Transverse colon (tissue), 4 donors: ENCODE measurements around the gene SLC8A3. TPM values are rescaled to one million over a fixed set of nuclear protein-coding genes. Genes with fewer than 3 reads are reported as not detected.
A peak's percentile ranks its signal among the peaks of the same experiment; 100 is the strongest.

Experiments
- DNase-seq: peaks from one replicate; pipeline ENCODE4 v3.0.0-alpha.2; 2019
- H3K27ac ChIP-seq, 4 donors: fragments of 200-600 bp; sonication (generic); 2 replicates each; pipeline ENCODE4 v1.5.1; 2016 to 2018; ENCODE audit warnings: inconsistent platforms in 4 of 4
- H3K27me3 ChIP-seq: fragments of 200-600 bp; sonication (generic); 2 replicates; pipeline ENCODE4 v1.5.1; 2017; ENCODE audit warnings: inconsistent platforms
- H3K36me3 ChIP-seq, 4 donors: fragments of 200-600 bp; sonication (generic); 2 replicates each; pipeline ENCODE4 v1.5.1; 2017 to 2019; ENCODE audit warnings: inconsistent platforms in 4 of 4
- H3K4me1 ChIP-seq, 4 donors: fragments of 200-600 bp; sonication (generic); 2 replicates each; pipeline ENCODE4 v1.5.1; 2017 to 2020; ENCODE audit warnings: inconsistent platforms in 4 of 4
- H3K4me3 ChIP-seq, 4 donors: fragments of 200-600 bp; sonication (generic); 1 replicate in 1 of 4; 2 replicates in 3 of 4; pipeline versions ENCODE4 v1.5.1 to v1.6.1; 2017 to 2019; ENCODE audit warnings: inconsistent platforms in 4 of 4
- H3K9me3 ChIP-seq, 2 donors: fragments of 200-600 bp; sonication (generic); 2 replicates each; pipeline ENCODE4 v1.5.1; 2017 to 2019; ENCODE audit warnings: inconsistent platforms in 2 of 2
- CTCF ChIP-seq, 5 experiments: fragments of 200-600 bp in 3 of 5; fragments of 450-650 bp in 2 of 5; sonication (generic) in 3 of 5; IDR thresholded peaks; 1 replicate in 2 of 5; 2 replicates in 3 of 5; pipeline ENCODE4 v1.5.1; 2016 to 2017; ENCODE audit warnings: antibody characterized with exemption in 5 of 5, inconsistent platforms in 3 of 5, mild to moderate bottlenecking in 2 of 5, moderate library complexity in 1 of 5
- EP300 ChIP-seq: sonication (generic); formaldehyde crosslinking; IDR thresholded peaks from one replicate; pipeline ENCODE4 v1.6.1; 2017; ENCODE audit warnings: antibody characterized with exemption, low read depth
- POLR2A ChIP-seq: fragments of 450-650 bp; IDR thresholded peaks from one replicate; pipeline ENCODE4 v1.6.1; 2016; ENCODE audit warnings: antibody characterized with exemption, mild to moderate bottlenecking, moderate library complexity
- POLR2AphosphoS5 ChIP-seq, 3 donors: sonication (generic); formaldehyde crosslinking; IDR thresholded peaks; one replicate each; pipeline ENCODE4 v1.6.1; 2016; ENCODE audit warnings: antibody characterized with exemption in 3 of 3
- WGBS, 2 donors: methylation state at CpG; one replicate each; pipeline ENCODE4 v1.1.5; 2018; ENCODE audit warnings: low coverage in 1 of 2; 5-methylcytosine and 5-hydroxymethylcytosine counted together
- in situ Hi-C, 4 donors: fragments of 200-750 bp; cut with MboI; loops; one replicate each; pipeline versions ENCODE4 v1.15.0 to v1.15.1; 2017; ENCODE audit warnings: low sequenced_read_pairs in 3 of 4, low pct_ligation_motif_present in 1 of 4, low pct_unique_long_range_greater_than_20kb in 1 of 4
- intact Hi-C: fragments of 100-400 bp; cut with DNase I; formaldehyde crosslinking; loops from one replicate; pipeline ENCODE4 v1.15.1; 2023; ENCODE audit warnings: low total_unique reads
- total RNA-seq, 4 donors: library from RNA; depleted of rRNA; stranded (reverse); fragments of >200 nt; gene quantifications; one replicate each; pipeline ENCODE4 v1.1.0, GENCODE V29; 2016

SLC8A3 gene
- total RNA-seq, 4 donors from 2014 or later, result 0.27 to 1.9 (median 0.32) TPM; not detected in 1

- intact Hi-C loops (no loop called here), in situ Hi-C loops (loop anchor here (5.0 to 25.0 kb wide), 4 partner anchors 197 to 434 kb away; no protein-coding TSS in a partner anchor)
- Histone ChIP-seq H3K9me3 (no peaks in the 10 kb centered on the region), H3K4me1 (peaks cover 0 to 4% (median 0%) of the 10 kb centered on the region in 4 donors), H3K27me3 (no peaks in the 10 kb centered on the region), H3K27ac (no peak overlapping the region), H3K36me3 (no peaks in the 10 kb centered on the region), H3K4me3 (no peak overlapping the region)
- TF ChIP-seq POLR2AphosphoS5 (IDR thresholded peaks at IDR 0.05), result no peak
- WGBS, 2 donors, result 79% methylated on average over 8 of the region's 8 CpGs; no CpG with 5 or more reads in 1 of the 2 donors
- DNase-seq, result no peak
Observed at GRCh38 chr14:70021548-70022220, 167.1 kb downstream of the SLC8A3 start.

- 60 to 64% methylated on average over 8 of the region's 8 CpGs for WGBS, 2 donors
- TF ChIP-seq EP300, result no peak
- TF ChIP-seq POLR2AphosphoS5 (IDR thresholded peaks at IDR 0.05), result no peak
- TF ChIP-seq POLR2A, result no peak
- intact Hi-C loops, result no loop called here
- H3K4me1 ChIP-seq, result peaks cover 0 to 4% (median 0%) of the 10 kb centered on the region in 4 donors
- in situ Hi-C loops, result loop anchor here (5.0 to 25.0 kb wide), 4 partner anchors 196 to 433 kb away; no protein-coding TSS in a partner anchor
- DNase-seq, result no peak
- H3K27me3 ChIP-seq, result no peaks in the 10 kb centered on the region
- no peak overlapping the region for H3K27ac ChIP-seq
- no peaks in the 10 kb centered on the region for H3K36me3 ChIP-seq
- no peak overlapping the region for H3K4me3 ChIP-seq
- no peaks in the 10 kb centered on the region for H3K9me3 ChIP-seq
Observed at GRCh38 chr14:70020352-70021170, 168.2 kb downstream of the SLC8A3 start.

GRCh38 chr14:70019695-70020094 is 169.1 kb downstream of the SLC8A3 start:
- in situ Hi-C loops, result loop anchor here (5.0 to 25.0 kb wide), 4 partner anchors 195 to 432 kb away; no protein-coding TSS in a partner anchor
- no peak overlapping the region for H3K27ac ChIP-seq
- H3K36me3 ChIP-seq, result no peaks in the 10 kb centered on the region
- TF ChIP-seq EP300 (no peak), POLR2AphosphoS5 (IDR thresholded peaks at IDR 0.05) (no peak), CTCF (IDR thresholded peaks at IDR 0.05) (no peak), POLR2A (no peak)
- intact Hi-C loops, result no loop called here
- H3K9me3 ChIP-seq, result no peaks in the 10 kb centered on the region
- H3K4me3 ChIP-seq, result no peak overlapping the region
- DNase-seq, result no peak
- H3K4me1 ChIP-seq, result peaks cover 0 to 4% (median 0%) of the 10 kb centered on the region in 4 donors
- H3K27me3 ChIP-seq, result no peaks in the 10 kb centered on the region

- H3K36me3 ChIP-seq, result no peaks in the 10 kb centered on the region
- TF ChIP-seq CTCF (IDR thresholded peaks at IDR 0.05) (no peak), EP300 (no peak), POLR2AphosphoS5 (IDR thresholded peaks at IDR 0.05) (no peak), POLR2A (no peak)
- DNase-seq, result peak; percentile 52
- in situ Hi-C loops (loop anchor here (25.0 kb wide), 1 partner anchor 431 kb away; no protein-coding TSS in a partner anchor), intact Hi-C loops (no loop called here)
- H3K4me3 ChIP-seq, result no peak overlapping the region
- no peaks in the 10 kb centered on the region for H3K9me3 ChIP-seq
- WGBS, 2 donors, result 45% methylated on average over 9 of the region's 9 CpGs; no CpG with 5 or more reads in 1 of the 2 donors
- peak overlapping the region in 1 of 4 donors; percentile 20 for H3K27ac ChIP-seq
- peaks cover 0 to 4% (median 0%) of the 10 kb centered on the region in 4 donors for H3K4me1 ChIP-seq
- no peaks in the 10 kb centered on the region for H3K27me3 ChIP-seq
Observed at GRCh38 chr14:70018713-70019211, 170.0 kb downstream of the SLC8A3 start.

GRCh38 chr14:70018230-70018629 is 170.5 kb downstream of the SLC8A3 start:
- Histone ChIP-seq H3K27ac (no peak overlapping the region), H3K4me1 (peaks cover 0 to 4% (median 0%) of the 10 kb centered on the region in 4 donors), H3K36me3 (no peaks in the 10 kb centered on the region), H3K4me3 (no peak overlapping the region), H3K27me3 (no peaks in the 10 kb centered on the region), H3K9me3 (no peaks in the 10 kb centered on the region)
- 89 to 100% methylated on average over 1 to 2 of the region's 2 CpGs for WGBS, 2 donors
- intact Hi-C loops, result no loop called here
- DNase-seq, result no peak
- in situ Hi-C loops, result loop anchor here (25.0 kb wide), 1 partner anchor 431 kb away; no protein-coding TSS in a partner anchor
- TF ChIP-seq CTCF (IDR thresholded peaks at IDR 0.05), result no peak
- TF ChIP-seq EP300, result no peak
- TF ChIP-seq POLR2AphosphoS5 (IDR thresholded peaks at IDR 0.05), result no peak
- TF ChIP-seq POLR2A, result no peak
